NOMO-1 treated with dmso at 0.1 percent for 144 hours (cell line): ENCODE data around the gene ASPN.

ENCODE experiments used
- DNase-seq: peaks from one replicate; lab custom pipeline; 2025; ENCODE audit not compliant: unreplicated experiment; lab: John Stamatoyannopoulos, UW

ASPN gene

GRCh38 chr9:92506184-92506857, 24.0 kb upstream of the ASPN start:
- DNase-seq, result no peak

GRCh38 chr9:92504881-92505280, 22.6 kb upstream of the ASPN start:
- no peak for DNase-seq

GRCh38 chr9:92503156-92503555, 20.9 kb upstream of the ASPN start:
- DNase-seq, result no peak

GRCh38 chr9:92501671-92502393, 19.5 kb upstream of the ASPN start:
- DNase-seq, result no peak

GRCh38 chr9:92500725-92501124, 18.4 kb upstream of the ASPN start:
- no peak for DNase-seq

- DNase-seq, result no peak
Measured at GRCh38 chr9:92499701-92500100, 17.4 kb upstream of the ASPN start.

GRCh38 chr9:92496396-92497176, 14.3 kb upstream of the ASPN start:
- DNase-seq, result no peak

GRCh38 chr9:92494856-92495255, 12.6 kb upstream of the ASPN start:
- no peak for DNase-seq

GRCh38 chr9:92493749-92494387, 11.6 kb upstream of the ASPN start:
- DNase-seq, result no peak

GRCh38 chr9:92492781-92493401, 10.6 kb upstream of the ASPN start:
- DNase-seq, result no peak

GRCh38 chr9:92488681-92489550, 6.6 kb upstream of the ASPN start:
- DNase-seq, result no peak

GRCh38 chr9:92486371-92486770, 4.1 kb upstream of the ASPN start:
- DNase-seq, result no peak

GRCh38 chr9:92484563-92484962, 2.3 kb upstream of the ASPN start:
- DNase-seq, result no peak

GRCh38 chr9:92483627-92484545, 1.6 kb upstream of the ASPN start:
- DNase-seq, result no peak

- DNase-seq, result no peak
Measured at GRCh38 chr9:92482805-92483204, 499 bp upstream of the ASPN start.

- DNase-seq, result no peak
Measured at GRCh38 chr9:92480986-92481633, 1.2 kb downstream of the ASPN start.

- DNase-seq, result no peak
Measured at GRCh38 chr9:92480291-92480771, 2.0 kb downstream of the ASPN start.

GRCh38 chr9:92479346-92479745, 3.0 kb downstream of the ASPN start:
- DNase-seq, result no peak
